Measurements from ENCODE around the gene DUSP7. TPM values are rescaled to one million over a fixed set of nuclear protein-coding genes. Genes with fewer than 3 reads are reported as not detected.

DUSP7 gene
- total RNA-seq, 1 donor from 2014 or later = 21.7 TPM

GRCh38 chr3:52097851-52098507 is 41.6 kb upstream of the DUSP7 start:
- Mint-ChIP-seq H3K27me3 (ENCODE audit: unreplicated experiment) (peaks cover 4% of the 10 kb centered on the region), H3K4me1 (ENCODE audit: unreplicated experiment) (no peaks in the 10 kb centered on the region), H3K27ac (ENCODE audit: unreplicated experiment) (no peak overlapping the region), H3K4me3 (ENCODE audit: unreplicated experiment) (no peak overlapping the region), H3K9me3 (ENCODE audit: unreplicated experiment) (no peaks in the 10 kb centered on the region), H3K36me3 (ENCODE audit: low read depth, unreplicated experiment) (peaks cover 18% of the 10 kb centered on the region)
- TF ChIP-seq CTCF (IDR thresholded peaks at IDR 0.05; ENCODE audit: unreplicated experiment) = no peak
- no peak for DNase-seq (ENCODE audit: low spot score)

GRCh38 chr3:52095990-52096775 is 39.8 kb upstream of the DUSP7 start:
- TF ChIP-seq CTCF (IDR thresholded peaks at IDR 0.05; ENCODE audit: unreplicated experiment) = no peak
- H3K4me1 Mint-ChIP-seq (ENCODE audit: unreplicated experiment) = no peaks in the 10 kb centered on the region
- no peak overlapping the region for H3K4me3 Mint-ChIP-seq (ENCODE audit: unreplicated experiment)
- H3K36me3 Mint-ChIP-seq (ENCODE audit: low read depth, unreplicated experiment) = peaks cover 18% of the 10 kb centered on the region
- H3K27ac Mint-ChIP-seq (ENCODE audit: unreplicated experiment) = no peak overlapping the region
- DNase-seq (ENCODE audit: low spot score) = no peak
- H3K9me3 Mint-ChIP-seq (ENCODE audit: unreplicated experiment) = no peaks in the 10 kb centered on the region
- peaks cover 6% of the 10 kb centered on the region for H3K27me3 Mint-ChIP-seq (ENCODE audit: unreplicated experiment)

- no peaks in the 10 kb centered on the region for H3K4me1 Mint-ChIP-seq (ENCODE audit: unreplicated experiment)
- H3K4me3 Mint-ChIP-seq (ENCODE audit: unreplicated experiment) = no peak overlapping the region
- H3K36me3 Mint-ChIP-seq (ENCODE audit: low read depth, unreplicated experiment) = peaks cover 12% of the 10 kb centered on the region
- H3K27me3 Mint-ChIP-seq (ENCODE audit: unreplicated experiment) = peaks cover 6% of the 10 kb centered on the region
- no peak for TF ChIP-seq CTCF (IDR thresholded peaks at IDR 0.05; ENCODE audit: unreplicated experiment)
- DNase-seq (ENCODE audit: low spot score) = no peak
- no peak overlapping the region for H3K27ac Mint-ChIP-seq (ENCODE audit: unreplicated experiment)
- H3K9me3 Mint-ChIP-seq (ENCODE audit: unreplicated experiment) = no peaks in the 10 kb centered on the region
Measured at GRCh38 chr3:52094571-52095485, 38.5 kb upstream of the DUSP7 start.

GRCh38 chr3:52093756-52094545 is 37.6 kb upstream of the DUSP7 start:
- Mint-ChIP-seq H3K27me3 (ENCODE audit: unreplicated experiment) (peaks cover 8% of the 10 kb centered on the region), H3K4me1 (ENCODE audit: unreplicated experiment) (no peaks in the 10 kb centered on the region), H3K27ac (ENCODE audit: unreplicated experiment) (no peak overlapping the region), H3K36me3 (ENCODE audit: low read depth, unreplicated experiment) (peaks cover 10% of the 10 kb centered on the region), H3K4me3 (ENCODE audit: unreplicated experiment) (no peak overlapping the region), H3K9me3 (ENCODE audit: unreplicated experiment) (no peaks in the 10 kb centered on the region)
- TF ChIP-seq CTCF (IDR thresholded peaks at IDR 0.05; ENCODE audit: unreplicated experiment) = no peak
- no peak for DNase-seq (ENCODE audit: low spot score)

Measured in endothelial cell (in vitro differentiated cells).